Astrocyte (in vitro differentiated cells and primary cell): ENCODE measurements around the gene NSMF. TPM values are rescaled to one million over a fixed set of nuclear protein-coding genes. Genes with fewer than 3 reads are reported as not detected.

Experiments used
- DNase-seq: peaks from one replicate; pipeline ENCODE4 v3.0.0-alpha.2; 2010; ENCODE audit warnings: low read depth
- FAIRE-seq: peaks from 2 replicates; lab custom pipeline; 2011; peaks lifted over from hg19 to GRCh38; lab: Jason Lieb, UNC
- H2AFZ ChIP-seq: 2 replicates; pipeline ENCODE4 v1.6.0; 2012; ENCODE audit warnings: low read depth, low read length, inconsistent platforms
- H3K27ac ChIP-seq: 2 replicates; pipeline ENCODE4 v1.5.1; 2011; ENCODE audit warnings: low read depth, low read length, inconsistent platforms
- H3K27me3 ChIP-seq: 2 replicates; pipeline ENCODE4 v1.6.0; 2011; ENCODE audit warnings: low read length, inconsistent platforms; ENCODE audit not compliant: insufficient read depth
- H3K36me3 ChIP-seq: 2 replicates; pipeline ENCODE4 v1.5.1; 2011; ENCODE audit warnings: low read length, inconsistent platforms; ENCODE audit not compliant: insufficient read depth
- H3K4me1 ChIP-seq: 2 replicates; pipeline ENCODE4 v1.5.1; 2011; ENCODE audit warnings: low read length, inconsistent platforms; ENCODE audit not compliant: insufficient read depth
- H3K4me2 ChIP-seq: 2 replicates; pipeline ENCODE4 v1.6.0; 2012; ENCODE audit warnings: low read length, inconsistent platforms
- H3K4me3 ChIP-seq: 2 replicates; pipeline ENCODE4 v1.5.1; 2011; ENCODE audit warnings: low read depth, mild to moderate bottlenecking, low read length, inconsistent platforms; ENCODE audit not compliant: insufficient read depth
- H3K79me2 ChIP-seq: 2 replicates; pipeline ENCODE4 v1.6.0; 2012; ENCODE audit warnings: mild to moderate bottlenecking, low read length, inconsistent platforms; ENCODE audit not compliant: insufficient read depth
- H3K9ac ChIP-seq: 2 replicates; pipeline ENCODE4 v1.6.0; 2012; ENCODE audit warnings: mild to moderate bottlenecking, low read length, inconsistent platforms
- H3K9me3 ChIP-seq: 2 replicates; pipeline ENCODE4 v1.5.1; 2012; ENCODE audit warnings: low read depth, mild to moderate bottlenecking, low read length, inconsistent platforms; ENCODE audit not compliant: insufficient read depth
- H4K20me1 ChIP-seq: 2 replicates; pipeline ENCODE4 v1.6.0; 2012; ENCODE audit warnings: low read length, inconsistent platforms; ENCODE audit not compliant: insufficient read depth
- H3K27ac Mint-ChIP-seq: one replicate; pipeline ENCODE4 v1.8.0; 2021; ENCODE audit warnings: mild to moderate bottlenecking, mixed read lengths; ENCODE audit not compliant: unreplicated experiment
- H3K27me3 Mint-ChIP-seq: one replicate; pipeline ENCODE4 v1.8.0; 2021; ENCODE audit warnings: low read depth, mixed read lengths; ENCODE audit not compliant: unreplicated experiment
- H3K36me3 Mint-ChIP-seq: one replicate; pipeline ENCODE4 v1.8.0; 2021; ENCODE audit warnings: low read depth, mixed read lengths; ENCODE audit not compliant: unreplicated experiment
- H3K4me1 Mint-ChIP-seq: one replicate; pipeline ENCODE4 v1.8.0; 2021; ENCODE audit warnings: low read depth, mixed read lengths; ENCODE audit not compliant: unreplicated experiment
- H3K4me3 Mint-ChIP-seq: one replicate; pipeline ENCODE4 v1.8.0; 2021; ENCODE audit warnings: mild to moderate bottlenecking, moderate library complexity, mixed read lengths; ENCODE audit not compliant: unreplicated experiment
- H3K9me3 Mint-ChIP-seq: one replicate; pipeline ENCODE4 v1.8.0; 2021; ENCODE audit warnings: mild to moderate bottlenecking, mixed read lengths; ENCODE audit not compliant: unreplicated experiment
- EZH2 ChIP-seq: IDR thresholded peaks from 2 replicates; pipeline ENCODE4 v1.6.1; 2012; ENCODE audit warnings: mild to moderate bottlenecking, low read length, inconsistent platforms; ENCODE audit not compliant: insufficient read depth
- total RNA-seq: library from RNA; stranded (reverse); gene quantifications from 2 replicates; pipeline ENCODE4 v1.2.1, GENCODE V29; 2021
- TF ChIP-seq, protein P1 (sequence below): IDR thresholded peaks from 2 replicates; pipeline ENCODE4 v1.5.1; 2011; ENCODE audit warnings: low read depth, mild to moderate bottlenecking, inconsistent platforms, low read length, moderate library complexity; ENCODE audit not compliant: insufficient read depth

Gene NSMF
- total RNA-seq, 1 donor from 2014 or later: 50.5 TPM

GRCh38 chr9:137458194-137459151 is 661 bp downstream of the NSMF start:
- FAIRE-seq (no peak), DNase-seq (peak; percentile 8)
- Histone ChIP-seq H3K4me3 (peak overlapping the region; percentile 67), H3K9ac (peak overlapping the region; percentile 82), H3K27ac (no peak overlapping the region), H3K27me3 (no peaks in the 10 kb centered on the region), H3K79me2 (no peaks in the 10 kb centered on the region), H3K4me1 (peaks cover 48% of the 10 kb centered on the region), H2AFZ (peak overlapping the region; percentile 47), H3K4me2 (peak overlapping the region; percentile 96), H3K36me3 (no peaks in the 10 kb centered on the region), H3K9me3 (no peaks in the 10 kb centered on the region), H4K20me1 (peaks cover 44% of the 10 kb centered on the region)
- no peak overlapping the region for H3K27ac Mint-ChIP-seq
- TF ChIP-seq EZH2: no peak
- TF ChIP-seq, protein P1, sequence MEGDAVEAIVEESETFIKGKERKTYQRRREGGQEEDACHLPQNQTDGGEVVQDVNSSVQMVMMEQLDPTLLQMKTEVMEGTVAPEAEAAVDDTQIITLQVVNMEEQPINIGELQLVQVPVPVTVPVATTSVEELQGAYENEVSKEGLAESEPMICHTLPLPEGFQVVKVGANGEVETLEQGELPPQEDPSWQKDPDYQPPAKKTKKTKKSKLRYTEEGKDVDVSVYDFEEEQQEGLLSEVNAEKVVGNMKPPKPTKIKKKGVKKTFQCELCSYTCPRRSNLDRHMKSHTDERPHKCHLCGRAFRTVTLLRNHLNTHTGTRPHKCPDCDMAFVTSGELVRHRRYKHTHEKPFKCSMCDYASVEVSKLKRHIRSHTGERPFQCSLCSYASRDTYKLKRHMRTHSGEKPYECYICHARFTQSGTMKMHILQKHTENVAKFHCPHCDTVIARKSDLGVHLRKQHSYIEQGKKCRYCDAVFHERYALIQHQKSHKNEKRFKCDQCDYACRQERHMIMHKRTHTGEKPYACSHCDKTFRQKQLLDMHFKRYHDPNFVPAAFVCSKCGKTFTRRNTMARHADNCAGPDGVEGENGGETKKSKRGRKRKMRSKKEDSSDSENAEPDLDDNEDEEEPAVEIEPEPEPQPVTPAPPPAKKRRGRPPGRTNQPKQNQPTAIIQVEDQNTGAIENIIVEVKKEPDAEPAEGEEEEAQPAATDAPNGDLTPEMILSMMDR: no peak
- no peaks in the 10 kb centered on the region for H3K9me3 Mint-ChIP-seq
- H3K36me3 Mint-ChIP-seq: peaks cover 6% of the 10 kb centered on the region
- no peaks in the 10 kb centered on the region for H3K27me3 Mint-ChIP-seq
- peaks cover 10% of the 10 kb centered on the region for H3K4me1 Mint-ChIP-seq
- H3K4me3 Mint-ChIP-seq: peak overlapping the region; percentile 57

DNA sequence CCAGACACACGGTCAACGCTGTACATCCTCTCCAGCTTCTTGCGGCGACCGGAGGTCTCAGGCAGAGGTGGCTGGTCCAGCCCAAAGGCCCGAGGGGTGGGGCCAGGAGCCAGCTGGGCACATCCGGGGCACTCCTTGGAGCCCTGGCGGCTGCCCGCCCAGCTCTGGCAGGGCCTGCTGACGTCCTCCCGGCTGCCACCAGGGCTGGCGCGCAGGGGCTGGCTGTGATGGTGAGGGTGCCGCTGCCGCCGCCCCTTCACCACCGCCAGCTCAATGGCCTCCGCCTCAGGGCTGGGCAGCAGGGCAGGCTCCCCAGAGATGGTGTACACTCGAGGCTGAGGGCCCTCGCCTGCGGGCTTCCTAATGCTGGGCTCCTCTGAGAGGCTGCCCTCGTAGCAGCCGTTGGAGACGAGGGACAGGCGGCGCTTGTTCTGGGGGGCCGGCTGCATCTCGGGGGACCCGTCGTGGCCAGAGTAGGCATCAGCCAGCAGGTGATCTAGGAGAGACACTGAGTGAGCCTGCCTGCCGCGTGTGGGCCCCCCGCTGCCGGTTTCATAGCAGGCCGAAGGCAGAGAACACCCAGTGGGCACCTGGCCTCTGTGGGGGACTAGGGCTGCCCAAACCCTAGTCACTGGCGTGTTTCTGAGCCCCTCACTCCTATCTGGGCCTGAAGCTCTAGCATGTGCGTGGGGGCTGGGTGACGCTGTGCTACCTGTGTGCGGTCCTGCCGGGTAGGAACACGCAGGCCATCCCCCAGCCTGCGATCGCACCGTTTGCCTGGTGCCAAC is 1.5 kb downstream of the NSMF start:
- Mint-ChIP-seq H3K27ac (no peak overlapping the region), H3K36me3 (peaks cover 3% of the 10 kb centered on the region), H3K27me3 (no peaks in the 10 kb centered on the region), H3K9me3 (no peaks in the 10 kb centered on the region), H3K4me3 (no peak overlapping the region), H3K4me1 (peaks cover 10% of the 10 kb centered on the region)
- peaks cover 3% of the 10 kb centered on the region for H3K36me3 ChIP-seq
- DNase-seq: no peak
- H3K4me1 ChIP-seq: peaks cover 48% of the 10 kb centered on the region
- no peak overlapping the region for H3K27ac ChIP-seq
- no peak overlapping the region for H2AFZ ChIP-seq
- no peaks in the 10 kb centered on the region for H3K79me2 ChIP-seq
- TF ChIP-seq, protein P1: no peak
- TF ChIP-seq EZH2: no peak
- H4K20me1 ChIP-seq: peaks cover 51% of the 10 kb centered on the region
- H3K4me3 ChIP-seq: peak overlapping the region; percentile 67
- no peak for FAIRE-seq
- no peaks in the 10 kb centered on the region for H3K27me3 ChIP-seq
- no peaks in the 10 kb centered on the region for H3K9me3 ChIP-seq
- H3K9ac ChIP-seq: peak overlapping the region; percentile 82
- H3K4me2 ChIP-seq: peak overlapping the region; percentile 96
